HCT116 (cell line): Measurements from ENCODE around the gene SFT2D2. TPM values are rescaled to one million over a fixed set of nuclear protein-coding genes. Genes with fewer than 3 reads are reported as not detected.

Experiments
- ATAC-seq: fragments of 200-7000 bp; cut with Tn5 transposase; 2 replicates; pipeline ENCODE4 v1.9.1; 2020; ENCODE audit warnings: mild to moderate bottlenecking, moderate library complexity
- BruUV-seq: library from RNA; stranded (reverse); fragments of 400-500 nt; replicated peaks from 2 replicates; lab custom pipeline; 2021; lab: Mats Ljungman, UMichigan
- CTCF ChIA-PET: fragments of 300-600 bp; sonication (Branson Sonifier 250); formaldehyde crosslinking; loops from one replicate; lab custom pipeline; 2021; ENCODE audit warnings: antibody characterized with exemption; lab: Charles Lee
- POLR2A ChIA-PET: fragments of 300-600, 350-600 bp; sonication (Branson Sonifier 250); formaldehyde crosslinking; loops from one replicate; lab custom pipeline; 2021; ENCODE audit warnings: antibody characterized with exemption; lab: Charles Lee
- RAD21 ChIA-PET, 2 experiments: fragments of 300-600 bp; sonication (Branson Sonifier 250); formaldehyde crosslinking; loops; one replicate each; lab custom pipeline; 2023; ENCODE audit warnings: low total read pairs in 2 of 2; ENCODE audit not compliant: uncharacterized antibody in 2 of 2, unreplicated experiment in 2 of 2, low non-redundant PET in 1 of 2; lab: Charles Lee
- DNase-seq: peaks from one replicate; pipeline ENCODE4 v3.0.0-alpha.2; 2010; ENCODE audit warnings: low read depth, low spot score
- H2AFZ ChIP-seq: fragments of 200-600 bp; shearing (Covaris generic), sonication (generic); 2 replicates; pipeline ENCODE4 v1.6.1; 2017; ENCODE audit warnings: low read depth, mixed run types, mixed read lengths, antibody characterized with exemption, low read length; ENCODE audit not compliant: poor library complexity, severe bottlenecking
- H3K27ac ChIP-seq: 2 replicates; pipeline ENCODE4 v1.5.1; 2012; ENCODE audit warnings: low read depth, low read length
- H3K27me3 ChIP-seq: fragments of 200-600 bp; sonication (generic); 2 replicates; pipeline ENCODE4 v1.6.1; 2016; ENCODE audit warnings: mixed run types, low read length, mixed read lengths; ENCODE audit not compliant: insufficient read depth
- H3K36me3 ChIP-seq, 2 experiments: fragments of 200-500 bp in 1 of 2; fragments of 200-600 bp in 1 of 2; sonication (Bioruptor generic) in 1 of 2; sonication (generic) in 1 of 2; 2 replicates each; pipeline versions ENCODE4 v1.5.1 to v1.6.1; 2014 to 2016; ENCODE audit warnings: low read length in 2 of 2, inconsistent platforms in 1 of 2, mixed read lengths in 1 of 2, mixed run types in 1 of 2; ENCODE audit not compliant: insufficient read depth in 2 of 2, control insufficient read depth in 1 of 2
- H3K4me1 ChIP-seq, 2 experiments: fragments of 200-600 bp in 1 of 2; sonication (generic) in 1 of 2; 2 replicates each; pipeline versions ENCODE4 v1.5.1 to v1.6.1; 2012 to 2017; ENCODE audit warnings: low read length in 2 of 2, inconsistent platforms in 1 of 2, mild to moderate bottlenecking in 1 of 2, mixed read lengths in 1 of 2, mixed run types in 1 of 2, moderate library complexity in 1 of 2; ENCODE audit not compliant: insufficient read depth in 2 of 2, control insufficient read depth in 1 of 2
- H3K4me2 ChIP-seq: fragments of 200-600 bp; sonication (generic); 2 replicates; pipeline ENCODE4 v1.6.1; 2017; ENCODE audit warnings: mixed run types, low read length, mixed read lengths
- H3K4me3 ChIP-seq, 2 experiments: fragments of 200-600 bp in 1 of 2; sonication (generic) in 1 of 2; replicated peaks in 1 of 2; 2 replicates each; pipeline ENCODE4 v1.5.1; 2011 to 2016; ENCODE audit warnings: low read length in 2 of 2, control low read depth in 1 of 2, low read depth in 1 of 2, mild to moderate bottlenecking in 1 of 2, mixed read lengths in 1 of 2, mixed run types in 1 of 2
- H3K79me2 ChIP-seq: fragments of 200-600 bp; sonication (generic); 2 replicates; pipeline ENCODE4 v1.6.1; 2017; ENCODE audit warnings: mild to moderate bottlenecking, mixed run types, low read length, moderate library complexity, mixed read lengths; ENCODE audit not compliant: insufficient read depth
- H3K9ac ChIP-seq: fragments of 200-600 bp; sonication (generic); 2 replicates; pipeline ENCODE4 v1.6.1; 2016; ENCODE audit warnings: low read length, mixed read lengths
- H3K9me2 ChIP-seq: fragments of 200-600 bp; sonication (generic), shearing (Covaris generic); 2 replicates; pipeline ENCODE4 v1.6.1; 2017; ENCODE audit warnings: mixed run types, mild to moderate bottlenecking, moderate library complexity; ENCODE audit not compliant: insufficient read depth
- H3K9me3 ChIP-seq, 2 experiments: fragments of 200-500 bp in 1 of 2; fragments of 200-600 bp in 1 of 2; sonication (Bioruptor generic) in 1 of 2; sonication (generic) in 1 of 2; 2 replicates each; pipeline ENCODE4 v1.6.1; 2014 to 2017; ENCODE audit warnings: low read length in 2 of 2, mixed read lengths in 2 of 2, inconsistent platforms in 1 of 2, low read depth in 1 of 2, mild to moderate bottlenecking in 1 of 2, mixed run types in 1 of 2, moderate library complexity in 1 of 2; ENCODE audit not compliant: control insufficient read depth in 1 of 2, insufficient read depth in 1 of 2
- H4K20me1 ChIP-seq: fragments of 200-600 bp; sonication (generic), shearing (Covaris generic); 2 replicates; pipeline ENCODE4 v1.6.1; 2017; ENCODE audit warnings: mixed run types, mild to moderate bottlenecking, moderate library complexity; ENCODE audit not compliant: insufficient read depth
- CBX3 ChIP-seq: IDR thresholded peaks from 2 replicates; pipeline ENCODE4 v1.6.1; 2012; ENCODE audit warnings: low read depth
- CEBPB ChIP-seq: IDR thresholded peaks from 2 replicates; pipeline ENCODE4 v1.6.1; 2012; ENCODE audit warnings: low read depth
- EGR1 ChIP-seq: IDR thresholded peaks from 2 replicates; pipeline ENCODE4 v1.6.1; 2012; ENCODE audit warnings: low read depth
- ELF1 ChIP-seq: IDR thresholded peaks from 2 replicates; pipeline ENCODE4 v1.6.1; 2012; ENCODE audit warnings: low read depth, borderline replicate concordance
- EZH2 ChIP-seq: fragments of 200-600 bp; sonication (generic); IDR thresholded peaks from 2 replicates; pipeline ENCODE4 v1.6.1; 2017; ENCODE audit warnings: antibody characterized with exemption, mixed run types
- EZH2phosphoT487 ChIP-seq: fragments of 200-600 bp; IDR thresholded peaks from 2 replicates; pipeline ENCODE4 v1.6.1; 2018; ENCODE audit warnings: antibody characterized with exemption, borderline replicate concordance
- FOSL1 ChIP-seq: IDR thresholded peaks from 2 replicates; pipeline ENCODE4 v1.6.1; 2012; ENCODE audit warnings: low read depth
- JUND ChIP-seq: IDR thresholded peaks from 2 replicates; pipeline ENCODE4 v1.6.1; 2012
- POLR2A ChIP-seq: IDR thresholded peaks from 2 replicates; pipeline ENCODE4 v1.7.0; 2011; ENCODE audit warnings: borderline replicate concordance; ENCODE audit not compliant: insufficient read depth, insufficient read length; ENCODE audit errors: extremely low read depth
- POLR2AphosphoS5 ChIP-seq: IDR thresholded peaks from 2 replicates; pipeline ENCODE4 v1.6.1; 2011; ENCODE audit warnings: mild to moderate bottlenecking, low read depth, low read length, moderate library complexity
- SP1 ChIP-seq: IDR thresholded peaks from 2 replicates; pipeline ENCODE4 v1.6.1; 2012; ENCODE audit warnings: low read depth
- SRF ChIP-seq: IDR thresholded peaks from 2 replicates; pipeline ENCODE4 v1.6.1; 2012; ENCODE audit warnings: low read depth
- TCF7L2 ChIP-seq: IDR thresholded peaks from 2 replicates; pipeline ENCODE4 v1.7.0; 2011; ENCODE audit warnings: borderline replicate concordance, inconsistent platforms; ENCODE audit not compliant: insufficient read depth, insufficient read length; ENCODE audit errors: extremely low read depth
- YY1 ChIP-seq: IDR thresholded peaks from 2 replicates; pipeline ENCODE4 v1.6.1; 2011; ENCODE audit warnings: low read length, low read depth, moderate library complexity, mild to moderate bottlenecking; ENCODE audit not compliant: insufficient replicate concordance; ENCODE audit errors: extremely low read depth
- intact Hi-C: fragments of 100-400 bp; cut with micrococcal nuclease; formaldehyde crosslinking; loops from 2 replicates; pipeline ENCODE4 v1.10.0; 2022
- total RNA-seq: library from RNA; stranded (reverse); gene quantifications from one replicate; pipeline ENCODE4 v1.2.1, GENCODE V29; 2021; ENCODE audit not compliant: unreplicated experiment
- TF ChIP-seq, protein P1 (sequence below): IDR thresholded peaks from 2 replicates; pipeline ENCODE4 v1.6.1; 2012
- TF ChIP-seq, protein P2 (sequence below), 3 experiments: fragments of 200-600 bp in 1 of 3; sonication (generic) in 1 of 3; IDR thresholded peaks in 2 of 3; conservative IDR thresholded peaks in 1 of 3; 2 replicates each; pipeline ENCODE4 v1.5.1; 2012 to 2017; ENCODE audit warnings: low read depth in 2 of 3, low read length in 2 of 3, antibody characterized with exemption in 1 of 3, borderline replicate concordance in 1 of 3, control low read depth in 1 of 3, mild to moderate bottlenecking in 1 of 3, mixed read lengths in 1 of 3, mixed run types in 1 of 3, moderate library complexity in 1 of 3; ENCODE audit not compliant: insufficient read depth in 1 of 3
- TF ChIP-seq, protein P3 (sequence below): IDR thresholded peaks from 2 replicates; pipeline ENCODE4 v1.6.1; 2012

SFT2D2 gene
- total RNA-seq, 1 experiment from 2014 or later = 57.5 TPM

DNA sequence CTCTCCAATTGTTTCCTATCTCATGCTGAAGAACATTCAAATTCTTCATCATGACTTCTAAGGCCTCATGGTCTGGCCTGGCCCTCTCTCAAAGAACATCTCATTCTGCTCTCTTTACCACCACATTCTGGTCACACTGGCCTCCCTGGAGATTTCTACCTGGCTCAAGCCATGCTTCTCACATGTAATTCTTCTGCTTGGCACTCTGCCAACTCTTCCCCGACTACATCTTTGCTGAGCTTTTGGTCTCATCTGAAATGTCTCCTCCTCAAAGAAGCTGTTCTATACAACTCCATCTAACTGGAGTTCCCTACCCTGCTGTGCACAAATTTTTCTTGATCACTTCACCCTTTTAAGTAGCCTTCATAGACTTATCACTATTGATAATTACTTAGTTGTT lies 53.4 kb downstream of the SFT2D2 start:
- no peaks in the 10 kb centered on the region for H3K9me2 ChIP-seq
- DNase-seq (no peak), ATAC-seq (no peak)
- H3K27me3 ChIP-seq = no peaks in the 10 kb centered on the region
- ChIA-PET RAD21 (no interaction called here), CTCF (no interaction called here), POLR2A (no interaction called here)
- H3K36me3 ChIP-seq = no peaks in the 10 kb centered on the region
- TF ChIP-seq SRF = no peak
- TF ChIP-seq FOSL1 = no peak
- TF ChIP-seq CEBPB = no peak
- TF ChIP-seq EZH2 = no peak
- TF ChIP-seq, protein P1, sequence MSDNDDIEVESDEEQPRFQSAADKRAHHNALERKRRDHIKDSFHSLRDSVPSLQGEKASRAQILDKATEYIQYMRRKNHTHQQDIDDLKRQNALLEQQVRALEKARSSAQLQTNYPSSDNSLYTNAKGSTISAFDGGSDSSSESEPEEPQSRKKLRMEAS = no peak
- TF ChIP-seq, protein P2, sequence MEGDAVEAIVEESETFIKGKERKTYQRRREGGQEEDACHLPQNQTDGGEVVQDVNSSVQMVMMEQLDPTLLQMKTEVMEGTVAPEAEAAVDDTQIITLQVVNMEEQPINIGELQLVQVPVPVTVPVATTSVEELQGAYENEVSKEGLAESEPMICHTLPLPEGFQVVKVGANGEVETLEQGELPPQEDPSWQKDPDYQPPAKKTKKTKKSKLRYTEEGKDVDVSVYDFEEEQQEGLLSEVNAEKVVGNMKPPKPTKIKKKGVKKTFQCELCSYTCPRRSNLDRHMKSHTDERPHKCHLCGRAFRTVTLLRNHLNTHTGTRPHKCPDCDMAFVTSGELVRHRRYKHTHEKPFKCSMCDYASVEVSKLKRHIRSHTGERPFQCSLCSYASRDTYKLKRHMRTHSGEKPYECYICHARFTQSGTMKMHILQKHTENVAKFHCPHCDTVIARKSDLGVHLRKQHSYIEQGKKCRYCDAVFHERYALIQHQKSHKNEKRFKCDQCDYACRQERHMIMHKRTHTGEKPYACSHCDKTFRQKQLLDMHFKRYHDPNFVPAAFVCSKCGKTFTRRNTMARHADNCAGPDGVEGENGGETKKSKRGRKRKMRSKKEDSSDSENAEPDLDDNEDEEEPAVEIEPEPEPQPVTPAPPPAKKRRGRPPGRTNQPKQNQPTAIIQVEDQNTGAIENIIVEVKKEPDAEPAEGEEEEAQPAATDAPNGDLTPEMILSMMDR (IDR thresholded peaks at IDR 0.05 in 2 of 3, conservative IDR thresholded peaks at IDR 0.05 in 1 of 3; ENCODE audit: borderline replicate concordance in 1 of 3, insufficient read depth in 1 of 3, low read depth in 2 of 3, low read length in 2 of 3) = no peak
- TF ChIP-seq SP1 = no peak
- TF ChIP-seq YY1 = no peak
- TF ChIP-seq, protein P3, sequence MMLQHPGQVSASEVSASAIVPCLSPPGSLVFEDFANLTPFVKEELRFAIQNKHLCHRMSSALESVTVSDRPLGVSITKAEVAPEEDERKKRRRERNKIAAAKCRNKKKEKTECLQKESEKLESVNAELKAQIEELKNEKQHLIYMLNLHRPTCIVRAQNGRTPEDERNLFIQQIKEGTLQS = no peak
- no peak for TF ChIP-seq EZH2phosphoT487
- TF ChIP-seq POLR2A = no peak
- no peak for TF ChIP-seq EGR1
- TF ChIP-seq POLR2AphosphoS5 = no peak
- TF ChIP-seq TCF7L2 = no peak
- TF ChIP-seq CBX3 = no peak
- no peak for TF ChIP-seq JUND
- TF ChIP-seq ELF1 = no peak
- H3K9ac ChIP-seq = no peak overlapping the region
- no peaks in the 10 kb centered on the region for H4K20me1 ChIP-seq
- H3K27ac ChIP-seq = no peak overlapping the region
- H3K4me3 ChIP-seq = no peak overlapping the region
- H3K79me2 ChIP-seq = no peaks in the 10 kb centered on the region
- H2AFZ ChIP-seq = no peak overlapping the region
- H3K4me2 ChIP-seq = no peak overlapping the region
- no peaks in the 10 kb centered on the region for H3K9me3 ChIP-seq
- no TSS peak for BruUV-seq
- H3K4me1 ChIP-seq = no peaks in the 10 kb centered on the region
- intact Hi-C loops = no loop called here
